ENCODE data around the gene FAM83C. TPM values are rescaled to one million over a fixed set of nuclear protein-coding genes. Genes with fewer than 3 reads are reported as not detected.

FAM83C gene
- total and polyA plus RNA-seq, 9 of the 15 experiments (the other 6 are each of a cell fraction or from before 2014, with no cell fraction given): not detected

GRCh38 chr20:35284267-35284991 lies 7.8 kb downstream of the FAM83C start, which contains the start of gene EIF6 (continued):
- TF ChIP-seq ZBTB40 (IDR thresholded peaks at IDR 0.05) (peak; percentile 95), ZBTB40 (CRISPR knock-in tag; IDR thresholded peaks at IDR 0.05) (no peak), RBM39 (optimal IDR thresholded peaks at IDR 0.05; ENCODE audit: low read depth, low read length) (no peak), CBX1 (IDR thresholded peaks at IDR 0.05; ENCODE audit: low read depth) (0 out of 2 replicates have a peak, but pooled peaks have one; percentile 59), JUN (IDR thresholded peaks at IDR 0.05; ENCODE audit: borderline replicate concordance, low read depth, low read length) (peak; percentile 29; the same call in 1 of the 2 replicates), JUN (CRISPR knock-in tag; IDR thresholded peaks at IDR 0.05; ENCODE audit: borderline replicate concordance) (0 out of 2 replicates have a peak, but pooled peaks have one; percentile 19), ARID3A (IDR thresholded peaks at IDR 0.05; ENCODE audit: borderline replicate concordance, low read depth, low read length) (no peak), CBX3 (IDR thresholded peaks at IDR 0.05; ENCODE audit: borderline replicate concordance in 1 of 2, low read length in 2 of 2) (no peak), ZFX (CRISPR knock-in tag; IDR thresholded peaks at IDR 0.05) (peak; percentile 76), GTF2A2 (tag; IDR thresholded peaks at IDR 0.05) (no peak), MXD1 (CRISPR knock-in tag; IDR thresholded peaks at IDR 0.05; ENCODE audit: borderline replicate concordance, poor library complexity, severe bottlenecking) (peak; percentile 10), ZNF23 (CRISPR knock-in tag; IDR thresholded peaks at IDR 0.05) (no peak), ZNF232 (CRISPR knock-in tag; IDR thresholded peaks at IDR 0.05) (0 out of 2 replicates have a peak, but pooled peaks have one; percentile 23), CHD1 (IDR thresholded peaks at IDR 0.05; ENCODE audit: low read length) (no peak)
